GM12878 (cell line): ENCODE results near the gene SLC36A1. TPM values are rescaled to one million over a fixed set of nuclear protein-coding genes. Genes with fewer than 3 reads are reported as not detected.

Experiments used
- ATAC-seq: fragments of 200-7000 bp; cut with Tn5 transposase; 3 replicates; pipeline ENCODE4 v1.9.1; 2020; ENCODE audit warnings: mild to moderate bottlenecking, moderate library complexity
- BruUV-seq: library from RNA; stranded (reverse); fragments of 400-500 nt; replicated peaks from 2 replicates; lab custom pipeline; 2021; lab: Mats Ljungman, UMichigan
- CTCF ChIA-PET: fragments of 300-600 bp; sonication (Branson Sonifier 250); formaldehyde crosslinking; extraction: SDS; loops from one replicate; lab custom pipeline; 2021; ENCODE audit warnings: inconsistent platforms; lab: Yijun Ruan, JAX
- POLR2A ChIA-PET: fragments of 350-600 bp; formaldehyde crosslinking; extraction: SDS; loops from one replicate; lab custom pipeline; 2021; ENCODE audit warnings: inconsistent platforms; lab: Charles Lee
- RAD21 ChIA-PET: fragments of 300-600 bp; sonication (Branson Sonifier 250); formaldehyde crosslinking; loops from one replicate; lab custom pipeline; 2023; ENCODE audit warnings: antibody characterized with exemption; ENCODE audit not compliant: unreplicated experiment; lab: Charles Lee
- SMC1A ChIA-PET: fragments of 300-600 bp; sonication (Branson Sonifier 250); formaldehyde crosslinking; loops from one replicate; lab custom pipeline; 2023; ENCODE audit not compliant: unreplicated experiment, uncharacterized antibody; lab: Charles Lee
- DNase-seq: peaks from one replicate; pipeline ENCODE4 v3.0.0-alpha.2; 2011; ENCODE audit warnings: low read depth, low spot score
- FAIRE-seq: peaks from 3 replicates; lab custom pipeline; 2011; peaks lifted over from hg19 to GRCh38; lab: Jason Lieb, UNC
- H2AFZ ChIP-seq: 2 replicates; pipeline ENCODE4 v1.6.0; 2011; ENCODE audit warnings: low read depth, low read length, control low read depth; ENCODE audit not compliant: control insufficient read depth
- H3K27ac ChIP-seq: 2 replicates; pipeline ENCODE4 v1.5.1; 2011; ENCODE audit warnings: control low read depth; ENCODE audit not compliant: control insufficient read depth, insufficient read depth
- H3K27me3 ChIP-seq, 2 experiments: replicated peaks in 1 of 2; 2 replicates each; pipeline versions ENCODE4 v1.6.0 to v1.6.1; 2011; ENCODE audit warnings: low read length in 1 of 2; ENCODE audit not compliant: control insufficient read depth in 2 of 2, insufficient read depth in 2 of 2
- H3K36me3 ChIP-seq, 2 experiments: 2 replicates each; pipeline ENCODE4 v1.5.1; 2011; ENCODE audit warnings: low read length in 1 of 2; ENCODE audit not compliant: control insufficient read depth in 2 of 2, insufficient read depth in 2 of 2
- H3K4me1 ChIP-seq: 2 replicates; pipeline ENCODE4 v1.6.1; 2011; ENCODE audit warnings: mild to moderate bottlenecking, low read length, moderate library complexity, mixed read lengths; ENCODE audit not compliant: control insufficient read depth, insufficient read depth
- H3K4me2 ChIP-seq: 2 replicates; pipeline ENCODE4 v1.6.0; 2011; ENCODE audit warnings: control low read depth; ENCODE audit not compliant: control insufficient read depth, insufficient read depth
- H3K4me3 ChIP-seq: fragments of 200-600 bp; sonication (generic); 2 replicates; pipeline ENCODE4 v1.5.1; 2016
- H3K79me2 ChIP-seq: 2 replicates; pipeline ENCODE4 v1.6.0; 2011; ENCODE audit warnings: low read length; ENCODE audit not compliant: control insufficient read depth, insufficient read depth
- H3K9ac ChIP-seq: 2 replicates; pipeline ENCODE4 v1.8.0; 2011; ENCODE audit warnings: low read length, control low read depth, mixed read lengths; ENCODE audit not compliant: control insufficient read depth, insufficient read depth
- H3K9me3 ChIP-seq: replicated peaks from 3 replicates; pipeline ENCODE4 v1.5.1; 2011; ENCODE audit warnings: mild to moderate bottlenecking, low read length; ENCODE audit not compliant: control insufficient read depth, insufficient read depth
- H4K20me1 ChIP-seq: 2 replicates; pipeline ENCODE4 v1.6.0; 2011; ENCODE audit not compliant: control insufficient read depth, insufficient read depth
- HDAC2 ChIP-seq: fragments of 200-600 bp; sonication (generic); IDR thresholded peaks from 2 replicates; pipeline ENCODE4 v1.6.1; 2017
- JUND ChIP-seq: IDR thresholded peaks from 2 replicates; pipeline ENCODE4 v1.6.1; 2012; ENCODE audit warnings: low read depth, mild to moderate bottlenecking, low read length, improper control_type of control experiment, moderate library complexity
- MYB ChIP-seq: fragments of 150-350 bp; IDR thresholded peaks from 2 replicates; pipeline ENCODE4 v1.6.1; 2014; ENCODE audit warnings: mild to moderate bottlenecking, low read depth, low read length, borderline replicate concordance
- MYC ChIP-seq: IDR thresholded peaks from 2 replicates; pipeline ENCODE4 v1.6.1; 2011; ENCODE audit warnings: mild to moderate bottlenecking, low read length, moderate library complexity, inconsistent platforms; ENCODE audit not compliant: insufficient read depth, insufficient replicate concordance, insufficient read length, severe bottlenecking
- NR2C1 ChIP-seq: fragments of 450-650 bp; IDR thresholded peaks from 2 replicates; pipeline ENCODE4 v1.6.1; 2017; ENCODE audit warnings: antibody characterized with exemption, mild to moderate bottlenecking, moderate library complexity
- POLR2AphosphoS5 ChIP-seq: IDR thresholded peaks from 2 replicates; pipeline ENCODE4 v1.6.1; 2011; ENCODE audit warnings: mild to moderate bottlenecking, low read length, inconsistent platforms
- RBBP5 ChIP-seq: fragments of 200-600 bp; sonication (generic); conservative IDR thresholded peaks from 2 replicates; pipeline ENCODE4 v1.6.1; 2016
- TBL1XR1 ChIP-seq: IDR thresholded peaks from 2 replicates; pipeline ENCODE4 v1.6.1; 2012; ENCODE audit warnings: low read depth, low read length, improper control_type of control experiment
- WGBS: methylation state at CpG from one replicate; pipeline ENCODE4 v1.1.6; 2016; ENCODE audit warnings: low lambda C conversion rate; ENCODE audit not compliant: insufficient replicate concordance, insufficient coverage; ENCODE audit errors: missing lambda C conversion rate; 5-methylcytosine and 5-hydroxymethylcytosine counted together
- in situ Hi-C: fragments of 300-500 bp; cut with MboI; formaldehyde crosslinking; loops from 9 replicates; pipeline ENCODE4 v1.14.3; 2018; ENCODE audit warnings: mixed read lengths
- intact Hi-C: fragments of 100-400 bp; cut with micrococcal nuclease; formaldehyde crosslinking; loops from one replicate; pipeline ENCODE4 v1.14.2; 2022; ENCODE audit not compliant: unreplicated experiment
- polyA plus RNA-seq, 11 experiments: library from polyadenylated mRNA; depleted of rRNA in 4 of 11; unstranded in 6 of 11; stranded (reverse) in 5 of 11; fragments of >200 nt; fragmentation: Nextera tagmentation in 4 of 11; fragmentation: Illumina TruSeq in 1 of 11; extraction: Ambion mirVana in 4 of 11; extraction: Trizol in 1 of 11; gene quantifications; 1 replicate in 1 of 11; 2 replicates in 10 of 11; pipeline versions ENCODE4 v1.2.1 to v1.2.3, GENCODE V29; 2011 to 2016; ENCODE audit warnings: inconsistent platforms in 2 of 11, missing spikeins in 2 of 11, low read depth in 1 of 11
- total RNA-seq, 4 experiments: library from RNA; depleted of rRNA in 3 of 4; stranded (reverse); fragments of >200 nt in 3 of 4; fragmentation: Illumina TruSeq in 1 of 4; extraction: Trizol in 1 of 4; gene quantifications; 2 replicates each; pipeline versions ENCODE4 v1.2.1 to v1.2.3, GENCODE V29; 2013 to 2021
- TF ChIP-seq, protein P1 (sequence below): IDR thresholded peaks from 2 replicates; pipeline ENCODE4 v1.6.1; 2012; ENCODE audit warnings: low read depth, low read length, improper control_type of control experiment
- TF ChIP-seq, protein P2 (sequence below): fragments of 450-650 bp; IDR thresholded peaks from 2 replicates; pipeline ENCODE4 v1.6.1; 2016; ENCODE audit warnings: mild to moderate bottlenecking, moderate library complexity, borderline replicate concordance
- TF ChIP-seq, protein P3 (sequence below): fragments of 450-650 bp; IDR thresholded peaks from 2 replicates; pipeline ENCODE4 v1.6.1; 2017; ENCODE audit warnings: mild to moderate bottlenecking, moderate library complexity

SLC36A1 gene
- total and polyA plus RNA-seq, 10 of the 15 experiments (the other 5 are each of a cell fraction or from before 2014, with no cell fraction given) = 0.50 to 8.2 (median 3.5) TPM

DNA sequence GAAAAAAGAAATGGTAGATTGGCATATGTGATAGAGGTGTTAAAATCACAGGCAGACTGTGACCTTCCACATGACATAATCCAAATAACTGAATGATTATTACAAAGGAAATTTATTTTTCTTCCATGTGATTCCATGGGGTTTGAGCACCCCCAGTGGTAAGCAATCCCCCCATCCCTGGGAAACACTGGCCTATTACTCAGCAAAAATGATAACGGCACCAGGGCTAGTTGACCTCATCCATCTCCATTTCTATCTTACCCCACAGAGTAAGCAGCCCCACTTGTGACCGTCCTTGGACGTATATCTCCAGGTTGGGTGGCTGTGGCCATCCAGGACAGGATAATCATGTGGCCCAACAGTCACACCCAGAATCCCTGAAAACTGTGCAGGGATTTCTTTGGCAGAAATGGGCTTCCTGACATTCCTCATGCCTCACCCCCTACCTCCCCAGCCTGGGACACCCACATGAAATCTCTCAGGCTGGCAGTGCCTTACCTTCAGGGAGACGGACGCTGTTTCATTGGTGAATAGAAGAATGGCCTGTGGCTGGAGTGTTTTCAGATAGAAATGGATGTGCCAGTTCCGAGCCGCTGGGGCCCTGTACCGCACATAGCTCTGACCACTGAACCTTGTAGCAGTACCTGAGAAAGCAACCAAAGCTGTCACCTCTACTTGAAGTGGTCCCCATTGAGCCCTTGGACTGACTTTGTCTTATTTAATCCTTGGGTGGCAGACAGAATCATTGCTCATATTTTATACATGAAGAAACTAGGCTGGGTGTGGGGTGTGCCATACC is 69.9 kb downstream of the SLC36A1 start:
- ChIA-PET RAD21 (no interaction called here), SMC1A (no interaction called here), POLR2A (no interaction called here), CTCF (interaction anchor here (1.0 kb wide), 1 partner anchor 9 kb away, joined by 3 read pairs; no protein-coding TSS in a partner anchor)
- Histone ChIP-seq H3K9ac (no peak overlapping the region), H3K4me2 (no peak overlapping the region), H4K20me1 (no peaks in the 10 kb centered on the region), H3K9me3 (no peaks in the 10 kb centered on the region), H3K27me3 (no peaks in the 10 kb centered on the region), H3K4me1 (no peaks in the 10 kb centered on the region), H2AFZ (no peak overlapping the region), H3K79me2 (no peaks in the 10 kb centered on the region), H3K27ac (no peak overlapping the region), H3K36me3 (no peaks in the 10 kb centered on the region), H3K4me3 (no peak overlapping the region)
- in situ Hi-C loops = loop anchor here (10.0 kb wide), 1 partner anchor 227 kb away; no protein-coding TSS in a partner anchor
- FAIRE-seq = no peak
- no peak for DNase-seq
- 75% methylated on average over 8 of the region's 8 CpGs for WGBS
- intact Hi-C loops = no loop called here
- no TSS peak for BruUV-seq
- no peak for ATAC-seq
- TF ChIP-seq, protein P1, sequence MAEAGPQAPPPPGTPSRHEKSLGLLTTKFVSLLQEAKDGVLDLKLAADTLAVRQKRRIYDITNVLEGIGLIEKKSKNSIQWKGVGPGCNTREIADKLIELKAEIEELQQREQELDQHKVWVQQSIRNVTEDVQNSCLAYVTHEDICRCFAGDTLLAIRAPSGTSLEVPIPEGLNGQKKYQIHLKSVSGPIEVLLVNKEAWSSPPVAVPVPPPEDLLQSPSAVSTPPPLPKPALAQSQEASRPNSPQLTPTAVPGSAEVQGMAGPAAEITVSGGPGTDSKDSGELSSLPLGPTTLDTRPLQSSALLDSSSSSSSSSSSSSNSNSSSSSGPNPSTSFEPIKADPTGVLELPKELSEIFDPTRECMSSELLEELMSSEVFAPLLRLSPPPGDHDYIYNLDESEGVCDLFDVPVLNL = no peak
- no peak for TF ChIP-seq MYB
- TF ChIP-seq, protein P2, sequence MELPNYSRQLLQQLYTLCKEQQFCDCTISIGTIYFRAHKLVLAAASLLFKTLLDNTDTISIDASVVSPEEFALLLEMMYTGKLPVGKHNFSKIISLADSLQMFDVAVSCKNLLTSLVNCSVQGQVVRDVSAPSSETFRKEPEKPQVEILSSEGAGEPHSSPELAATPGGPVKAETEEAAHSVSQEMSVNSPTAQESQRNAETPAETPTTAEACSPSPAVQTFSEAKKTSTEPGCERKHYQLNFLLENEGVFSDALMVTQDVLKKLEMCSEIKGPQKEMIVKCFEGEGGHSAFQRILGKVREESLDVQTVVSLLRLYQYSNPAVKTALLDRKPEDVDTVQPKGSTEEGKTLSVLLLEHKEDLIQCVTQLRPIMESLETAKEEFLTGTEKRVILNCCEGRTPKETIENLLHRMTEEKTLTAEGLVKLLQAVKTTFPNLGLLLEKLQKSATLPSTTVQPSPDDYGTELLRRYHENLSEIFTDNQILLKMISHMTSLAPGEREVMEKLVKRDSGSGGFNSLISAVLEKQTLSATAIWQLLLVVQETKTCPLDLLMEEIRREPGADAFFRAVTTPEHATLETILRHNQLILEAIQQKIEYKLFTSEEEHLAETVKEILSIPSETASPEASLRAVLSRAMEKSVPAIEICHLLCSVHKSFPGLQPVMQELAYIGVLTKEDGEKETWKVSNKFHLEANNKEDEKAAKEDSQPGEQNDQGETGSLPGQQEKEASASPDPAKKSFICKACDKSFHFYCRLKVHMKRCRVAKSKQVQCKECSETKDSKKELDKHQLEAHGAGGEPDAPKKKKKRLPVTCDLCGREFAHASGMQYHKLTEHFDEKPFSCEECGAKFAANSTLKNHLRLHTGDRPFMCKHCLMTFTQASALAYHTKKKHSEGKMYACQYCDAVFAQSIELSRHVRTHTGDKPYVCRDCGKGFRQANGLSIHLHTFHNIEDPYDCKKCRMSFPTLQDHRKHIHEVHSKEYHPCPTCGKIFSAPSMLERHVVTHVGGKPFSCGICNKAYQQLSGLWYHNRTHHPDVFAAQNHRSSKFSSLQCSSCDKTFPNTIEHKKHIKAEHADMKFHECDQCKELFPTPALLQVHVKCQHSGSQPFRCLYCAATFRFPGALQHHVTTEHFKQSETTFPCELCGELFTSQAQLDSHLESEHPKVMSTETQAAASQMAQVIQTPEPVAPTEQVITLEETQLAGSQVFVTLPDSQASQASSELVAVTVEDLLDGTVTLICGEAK = no peak
- no peak for TF ChIP-seq MYC
- TF ChIP-seq TBL1XR1 = no peak
- TF ChIP-seq HDAC2 = no peak
- no peak for TF ChIP-seq RBBP5
- TF ChIP-seq JUND = no peak
- TF ChIP-seq NR2C1 = no peak
- no peak for TF ChIP-seq POLR2AphosphoS5
- TF ChIP-seq, protein P3, sequence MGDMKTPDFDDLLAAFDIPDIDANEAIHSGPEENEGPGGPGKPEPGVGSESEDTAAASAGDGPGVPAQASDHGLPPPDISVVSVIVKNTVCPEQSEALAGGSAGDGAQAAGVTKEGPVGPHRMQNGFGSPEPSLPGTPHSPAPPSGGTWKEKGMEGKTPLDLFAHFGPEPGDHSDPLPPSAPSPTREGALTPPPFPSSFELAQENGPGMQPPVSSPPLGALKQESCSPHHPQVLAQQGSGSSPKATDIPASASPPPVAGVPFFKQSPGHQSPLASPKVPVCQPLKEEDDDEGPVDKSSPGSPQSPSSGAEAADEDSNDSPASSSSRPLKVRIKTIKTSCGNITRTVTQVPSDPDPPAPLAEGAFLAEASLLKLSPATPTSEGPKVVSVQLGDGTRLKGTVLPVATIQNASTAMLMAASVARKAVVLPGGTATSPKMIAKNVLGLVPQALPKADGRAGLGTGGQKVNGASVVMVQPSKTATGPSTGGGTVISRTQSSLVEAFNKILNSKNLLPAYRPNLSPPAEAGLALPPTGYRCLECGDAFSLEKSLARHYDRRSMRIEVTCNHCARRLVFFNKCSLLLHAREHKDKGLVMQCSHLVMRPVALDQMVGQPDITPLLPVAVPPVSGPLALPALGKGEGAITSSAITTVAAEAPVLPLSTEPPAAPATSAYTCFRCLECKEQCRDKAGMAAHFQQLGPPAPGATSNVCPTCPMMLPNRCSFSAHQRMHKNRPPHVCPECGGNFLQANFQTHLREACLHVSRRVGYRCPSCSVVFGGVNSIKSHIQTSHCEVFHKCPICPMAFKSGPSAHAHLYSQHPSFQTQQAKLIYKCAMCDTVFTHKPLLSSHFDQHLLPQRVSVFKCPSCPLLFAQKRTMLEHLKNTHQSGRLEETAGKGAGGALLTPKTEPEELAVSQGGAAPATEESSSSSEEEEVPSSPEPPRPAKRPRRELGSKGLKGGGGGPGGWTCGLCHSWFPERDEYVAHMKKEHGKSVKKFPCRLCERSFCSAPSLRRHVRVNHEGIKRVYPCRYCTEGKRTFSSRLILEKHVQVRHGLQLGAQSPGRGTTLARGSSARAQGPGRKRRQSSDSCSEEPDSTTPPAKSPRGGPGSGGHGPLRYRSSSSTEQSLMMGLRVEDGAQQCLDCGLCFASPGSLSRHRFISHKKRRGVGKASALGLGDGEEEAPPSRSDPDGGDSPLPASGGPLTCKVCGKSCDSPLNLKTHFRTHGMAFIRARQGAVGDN = no peak
